Right atrium auricular region (tissue), 2 donors: ENCODE data around the gene PSMB2. TPM values are rescaled to one million over a fixed set of nuclear protein-coding genes. Genes with fewer than 3 reads are reported as not detected.

Experiments used
- DNase-seq: peaks from one replicate; pipeline ENCODE4 v3.0.0-alpha.2; 2019; ENCODE audit warnings: low spot score
- H3K27ac ChIP-seq, 2 donors: fragments of 200-600 bp; sonication (generic); 1 replicate in 1 of 2; 2 replicates in 1 of 2; pipeline ENCODE4 v1.5.1; 2016 to 2019
- H3K27me3 ChIP-seq, 2 donors: fragments of 200-600 bp; sonication (generic); one replicate each; pipeline versions ENCODE4 v1.5.1 to v1.6.0; 2017 to 2019
- H3K36me3 ChIP-seq: fragments of 200-600 bp; sonication (generic); one replicate; pipeline ENCODE4 v1.5.1; 2016
- H3K4me1 ChIP-seq, 2 donors: fragments of 200-600 bp; sonication (generic); one replicate each; pipeline versions ENCODE4 v1.5.1 to v1.6.0; 2017 to 2019
- H3K4me3 ChIP-seq, 2 donors: fragments of 200-600 bp; sonication (generic); 1 replicate in 1 of 2; 2 replicates in 1 of 2; pipeline ENCODE4 v1.5.1; 2017 to 2019; ENCODE audit warnings: mild to moderate bottlenecking in 1 of 2, moderate library complexity in 1 of 2
- H3K9me3 ChIP-seq, 2 donors: fragments of 200-600 bp; sonication (generic); one replicate each; pipeline ENCODE4 v1.5.1; 2019
- CTCF ChIP-seq, 2 donors: fragments of 200-600 bp; sonication (generic); IDR thresholded peaks; one replicate each; pipeline ENCODE4 v1.5.1; 2019; ENCODE audit warnings: antibody characterized with exemption in 2 of 2
- total RNA-seq, 2 donors: library from RNA; depleted of rRNA; stranded (reverse); fragments of >200 nt; gene quantifications; one replicate each; pipeline ENCODE4 v1.1.0, GENCODE V29; 2016

Gene PSMB2
- total RNA-seq, 2 donors from 2014 or later = 30.4 to 31.7 TPM

- Histone ChIP-seq H3K9me3 (no peaks in the 10 kb centered on the region), H3K27me3 (no peaks in the 10 kb centered on the region), H3K36me3 (peaks cover 27% of the 10 kb centered on the region), H3K4me3 (no peak overlapping the region), H3K4me1 (peaks cover 0 to 35% of the 10 kb centered on the region in 2 donors), H3K27ac (no peak overlapping the region)
- DNase-seq = no peak
- TF ChIP-seq CTCF (IDR thresholded peaks at IDR 0.05) = no peak
These were observed 79.2 kb downstream of the PSMB2 start for GRCh38 chr1:35561972-35562680.

- Histone ChIP-seq H3K27me3 (no peaks in the 10 kb centered on the region), H3K36me3 (peaks cover 27% of the 10 kb centered on the region), H3K9me3 (no peaks in the 10 kb centered on the region), H3K4me3 (no peak overlapping the region), H3K4me1 (peaks cover 0 to 38% of the 10 kb centered on the region in 2 donors), H3K27ac (no peak overlapping the region)
- DNase-seq = no peak
- TF ChIP-seq CTCF (IDR thresholded peaks at IDR 0.05) = no peak
These were observed 79.9 kb downstream of the PSMB2 start for GRCh38 chr1:35561297-35561971.

GRCh38 chr1:35560256-35561225, 80.8 kb downstream of the PSMB2 start:
- H3K27me3 ChIP-seq = no peaks in the 10 kb centered on the region
- no peaks in the 10 kb centered on the region for H3K9me3 ChIP-seq
- no peak for TF ChIP-seq CTCF (IDR thresholded peaks at IDR 0.05)
- H3K36me3 ChIP-seq = peaks cover 25% of the 10 kb centered on the region
- H3K4me3 ChIP-seq = no peak overlapping the region
- no peak for DNase-seq
- peaks cover 0 to 47% of the 10 kb centered on the region in 2 donors for H3K4me1 ChIP-seq
- peak overlapping the region in 1 of 2 donors; percentile 39 for H3K27ac ChIP-seq

GRCh38 chr1:35559317-35559944, 81.9 kb downstream of the PSMB2 start:
- H3K4me3 ChIP-seq = no peak overlapping the region
- no peak for DNase-seq
- no peaks in the 10 kb centered on the region for H3K27me3 ChIP-seq
- peaks cover 0 to 58% of the 10 kb centered on the region in 2 donors for H3K4me1 ChIP-seq
- peaks cover 18% of the 10 kb centered on the region for H3K36me3 ChIP-seq
- H3K9me3 ChIP-seq = no peaks in the 10 kb centered on the region
- peak overlapping the region in 1 of 2 donors; percentile 97 for H3K27ac ChIP-seq
- no peak for TF ChIP-seq CTCF (IDR thresholded peaks at IDR 0.05)
